GM23338 (cell line): ENCODE data around the gene ZSCAN5C. TPM values are rescaled to one million over a fixed set of nuclear protein-coding genes. Genes with fewer than 3 reads are reported as not detected.
A peak's percentile ranks its signal among the peaks of the same experiment; 100 is the strongest.

Experiments
- ATAC-seq: fragments of 200-7000 bp; cut with Tn5 transposase; 3 replicates; pipeline ENCODE4 v1.9.1; 2020
- DNase-seq: peaks from one replicate; pipeline ENCODE4 v3.0.0-alpha.2; 2015; ENCODE audit warnings: low spot score
- H2AFZ ChIP-seq: fragments of 200-600 bp; sonication (generic); 2 replicates; pipeline ENCODE4 v1.8.0; 2016; ENCODE audit warnings: antibody characterized with exemption, mild to moderate bottlenecking, moderate library complexity
- H3F3A ChIP-seq: fragments of 200-600 bp; sonication (generic); replicated peaks from 2 replicates; pipeline ENCODE4 v1.8.0; 2017; ENCODE audit warnings: antibody characterized with exemption, mixed run types, low read depth
- H3K27ac ChIP-seq: fragments of 200-600 bp; sonication (generic); 2 replicates; pipeline ENCODE4 v1.6.1; 2016; ENCODE audit warnings: low read depth
- H3K27me3 ChIP-seq: fragments of 200-600 bp; sonication (generic); 2 replicates; pipeline ENCODE4 v1.8.0; 2016; ENCODE audit warnings: mild to moderate bottlenecking, mixed run types, moderate library complexity; ENCODE audit not compliant: insufficient read depth
- H3K36me3 ChIP-seq: fragments of 200-600 bp; sonication (generic); 2 replicates; pipeline ENCODE4 v1.8.0; 2016; ENCODE audit warnings: mild to moderate bottlenecking; ENCODE audit not compliant: insufficient read depth
- H3K4me1 ChIP-seq: fragments of 200-600 bp; sonication (generic); 2 replicates; pipeline ENCODE4 v1.8.0; 2016; ENCODE audit warnings: mild to moderate bottlenecking, moderate library complexity; ENCODE audit not compliant: insufficient read depth
- H3K4me2 ChIP-seq: fragments of 200-600 bp; sonication (generic); 2 replicates; pipeline ENCODE4 v1.7.1; 2017; ENCODE audit warnings: mixed run types
- H3K4me3 ChIP-seq: fragments of 200-600 bp; sonication (generic); 2 replicates; pipeline ENCODE4 v1.6.1; 2016; ENCODE audit warnings: mixed run types
- H3K79me2 ChIP-seq: fragments of 200-600 bp; sonication (generic); replicated peaks from 2 replicates; pipeline ENCODE4 v1.8.0; 2017; ENCODE audit warnings: mild to moderate bottlenecking; ENCODE audit not compliant: insufficient read depth
- H3K9me2 ChIP-seq: fragments of 200-600 bp; sonication (generic); 2 replicates; pipeline ENCODE4 v1.8.0; 2017; ENCODE audit not compliant: insufficient read depth
- H4K20me1 ChIP-seq: fragments of 200-600 bp; sonication (generic); replicated peaks from 2 replicates; pipeline ENCODE4 v1.8.0; 2017; ENCODE audit warnings: mild to moderate bottlenecking; ENCODE audit not compliant: insufficient read depth
- H3K27ac Mint-ChIP-seq: 2 replicates; pipeline ENCODE4 v1.8.0; 2020; ENCODE audit warnings: inconsistent platforms, mild to moderate bottlenecking, moderate library complexity, mixed read lengths
- H3K27me3 Mint-ChIP-seq: 3 replicates; pipeline ENCODE4 v1.8.0; 2022; ENCODE audit warnings: low read depth, mild to moderate bottlenecking, moderate library complexity, mixed read lengths, inconsistent platforms; ENCODE audit not compliant: insufficient read depth, poor library complexity
- H3K36me3 Mint-ChIP-seq: 3 replicates; pipeline ENCODE4 v1.8.0; 2021; ENCODE audit warnings: low read depth, mild to moderate bottlenecking, inconsistent platforms, moderate library complexity, mixed read lengths
- H3K4me1 Mint-ChIP-seq: 3 replicates; pipeline ENCODE4 v1.8.0; 2020; ENCODE audit warnings: mild to moderate bottlenecking, inconsistent platforms, mixed read lengths
- H3K4me3 Mint-ChIP-seq: 3 replicates; pipeline ENCODE4 v1.8.0; 2021; ENCODE audit warnings: moderate library complexity, mild to moderate bottlenecking, inconsistent platforms, mixed read lengths
- H3K9me3 Mint-ChIP-seq: 3 replicates; pipeline ENCODE4 v1.8.0; 2020; ENCODE audit warnings: moderate library complexity, mild to moderate bottlenecking, inconsistent platforms, mixed read lengths
- EZH2 ChIP-seq: fragments of 200-600 bp; sonication (generic); IDR thresholded peaks from one replicate; pipeline ENCODE4 v1.8.0; 2017; ENCODE audit warnings: antibody characterized with exemption, mild to moderate bottlenecking, low read depth; ENCODE audit not compliant: unreplicated experiment
- EZH2phosphoT487 ChIP-seq: fragments of 200-600 bp; sonication (generic); IDR thresholded peaks from one replicate; pipeline ENCODE4 v1.8.1; 2018; ENCODE audit warnings: antibody characterized with exemption; ENCODE audit not compliant: unreplicated experiment
- ZNF331 ChIP-seq: fragments of 250-450 bp; sonication (Bioruptor Pico); IDR thresholded peaks from 2 replicates; pipeline ENCODE4 v1.5.0; 2020; ENCODE audit warnings: low read depth, mild to moderate bottlenecking, moderate library complexity
- polyA plus RNA-seq: library from polyadenylated mRNA; unstranded; fragments of >200 nt; fragmentation: Nextera tagmentation; extraction: Ambion mirVana; gene quantifications from 2 replicates; pipeline ENCODE4 v1.2.1, GENCODE V29; 2016
- total RNA-seq: library from RNA; depleted of rRNA; stranded (reverse); fragments of >200 nt; shearing (Covaris generic); gene quantifications from 2 replicates; pipeline ENCODE4 v1.2.3, GENCODE V29; 2014
- TF ChIP-seq, protein P1 (sequence below), 2 experiments: fragments of 200-600 bp in 1 of 2; sonication (generic) in 1 of 2; conservative IDR thresholded peaks; 2 replicates each; pipeline versions ENCODE4 v1.5.1 to v1.6.1; 2016 to 2017; ENCODE audit warnings: antibody characterized with exemption in 2 of 2, low read depth in 2 of 2, mild to moderate bottlenecking in 2 of 2, moderate library complexity in 1 of 2
- TF ChIP-seq, protein P2 (sequence below): IDR thresholded peaks from 2 replicates; pipeline ENCODE4 v1.6.1; 2016; ENCODE audit warnings: antibody characterized with exemption
- TF ChIP-seq, protein P3 (sequence below): IDR thresholded peaks from one replicate; pipeline ENCODE4 v1.6.1; 2018; ENCODE audit warnings: antibody characterized with exemption; ENCODE audit not compliant: unreplicated experiment

The ZSCAN5C gene
- total and polyA plus RNA-seq, 2 experiments from 2014 or later, result not detected

GRCh38 chr19:56155124-56155687 is 46.9 kb upstream of the ZSCAN5C start:
- Histone ChIP-seq H3K4me3 (no peak overlapping the region), H3K4me1 (peaks cover 16% of the 10 kb centered on the region), H4K20me1 (0 out of 2 replicates have a peak, but pooled peaks cover 6% of the 10 kb centered on the region), H3K36me3 (no peaks in the 10 kb centered on the region), H3F3A (peaks cover 15% of the 10 kb centered on the region), H3K27ac (no peak overlapping the region), H3K9me2 (0 out of 2 replicates have a peak, but pooled peaks cover 4% of the 10 kb centered on the region), H2AFZ (no peak overlapping the region), H3K79me2 (peaks cover 7% of the 10 kb centered on the region), H3K27me3 (no peaks in the 10 kb centered on the region), H3K4me2 (no peak overlapping the region)
- Mint-ChIP-seq H3K27me3 (peaks cover 3% of the 10 kb centered on the region), H3K4me3 (no peak overlapping the region), H3K27ac (no peak overlapping the region), H3K36me3 (peaks cover 35% of the 10 kb centered on the region), H3K4me1 (peaks cover 18% of the 10 kb centered on the region), H3K9me3 (peaks cover 2% of the 10 kb centered on the region; the same call in 2 of the 3 replicates)
- ATAC-seq (peak; percentile 84), DNase-seq (peak; percentile 86)
- TF ChIP-seq, protein P1, sequence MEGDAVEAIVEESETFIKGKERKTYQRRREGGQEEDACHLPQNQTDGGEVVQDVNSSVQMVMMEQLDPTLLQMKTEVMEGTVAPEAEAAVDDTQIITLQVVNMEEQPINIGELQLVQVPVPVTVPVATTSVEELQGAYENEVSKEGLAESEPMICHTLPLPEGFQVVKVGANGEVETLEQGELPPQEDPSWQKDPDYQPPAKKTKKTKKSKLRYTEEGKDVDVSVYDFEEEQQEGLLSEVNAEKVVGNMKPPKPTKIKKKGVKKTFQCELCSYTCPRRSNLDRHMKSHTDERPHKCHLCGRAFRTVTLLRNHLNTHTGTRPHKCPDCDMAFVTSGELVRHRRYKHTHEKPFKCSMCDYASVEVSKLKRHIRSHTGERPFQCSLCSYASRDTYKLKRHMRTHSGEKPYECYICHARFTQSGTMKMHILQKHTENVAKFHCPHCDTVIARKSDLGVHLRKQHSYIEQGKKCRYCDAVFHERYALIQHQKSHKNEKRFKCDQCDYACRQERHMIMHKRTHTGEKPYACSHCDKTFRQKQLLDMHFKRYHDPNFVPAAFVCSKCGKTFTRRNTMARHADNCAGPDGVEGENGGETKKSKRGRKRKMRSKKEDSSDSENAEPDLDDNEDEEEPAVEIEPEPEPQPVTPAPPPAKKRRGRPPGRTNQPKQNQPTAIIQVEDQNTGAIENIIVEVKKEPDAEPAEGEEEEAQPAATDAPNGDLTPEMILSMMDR (conservative IDR thresholded peaks at IDR 0.05; ENCODE audit: low read depth in 2 of 2), result peak; percentile 70 to 86
- TF ChIP-seq, protein P2, sequence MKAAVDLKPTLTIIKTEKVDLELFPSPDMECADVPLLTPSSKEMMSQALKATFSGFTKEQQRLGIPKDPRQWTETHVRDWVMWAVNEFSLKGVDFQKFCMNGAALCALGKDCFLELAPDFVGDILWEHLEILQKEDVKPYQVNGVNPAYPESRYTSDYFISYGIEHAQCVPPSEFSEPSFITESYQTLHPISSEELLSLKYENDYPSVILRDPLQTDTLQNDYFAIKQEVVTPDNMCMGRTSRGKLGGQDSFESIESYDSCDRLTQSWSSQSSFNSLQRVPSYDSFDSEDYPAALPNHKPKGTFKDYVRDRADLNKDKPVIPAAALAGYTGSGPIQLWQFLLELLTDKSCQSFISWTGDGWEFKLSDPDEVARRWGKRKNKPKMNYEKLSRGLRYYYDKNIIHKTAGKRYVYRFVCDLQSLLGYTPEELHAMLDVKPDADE, result no peak
- TF ChIP-seq ZNF331, result no peak

- H3K4me3 Mint-ChIP-seq, result no peak overlapping the region
- Histone ChIP-seq H3K27ac (no peak overlapping the region), H2AFZ (no peak overlapping the region), H3K79me2 (peaks cover 4% of the 10 kb centered on the region; the same call in 1 of the 2 replicates), H3F3A (peaks cover 13% of the 10 kb centered on the region), H3K4me2 (no peak overlapping the region), H3K9me2 (0 out of 2 replicates have a peak, but pooled peaks cover 4% of the 10 kb centered on the region), H3K27me3 (no peaks in the 10 kb centered on the region), H3K4me1 (peaks cover 16% of the 10 kb centered on the region), H3K4me3 (no peak overlapping the region), H4K20me1 (0 out of 2 replicates have a peak, but pooled peaks cover 6% of the 10 kb centered on the region), H3K36me3 (no peaks in the 10 kb centered on the region)
- no peaks in the 10 kb centered on the region; the same call in 1 of the 3 replicates for H3K9me3 Mint-ChIP-seq
- H3K27ac Mint-ChIP-seq, result no peak overlapping the region
- ATAC-seq (no peak), DNase-seq (no peak)
- TF ChIP-seq, protein P2, result no peak
- TF ChIP-seq, protein P3, sequence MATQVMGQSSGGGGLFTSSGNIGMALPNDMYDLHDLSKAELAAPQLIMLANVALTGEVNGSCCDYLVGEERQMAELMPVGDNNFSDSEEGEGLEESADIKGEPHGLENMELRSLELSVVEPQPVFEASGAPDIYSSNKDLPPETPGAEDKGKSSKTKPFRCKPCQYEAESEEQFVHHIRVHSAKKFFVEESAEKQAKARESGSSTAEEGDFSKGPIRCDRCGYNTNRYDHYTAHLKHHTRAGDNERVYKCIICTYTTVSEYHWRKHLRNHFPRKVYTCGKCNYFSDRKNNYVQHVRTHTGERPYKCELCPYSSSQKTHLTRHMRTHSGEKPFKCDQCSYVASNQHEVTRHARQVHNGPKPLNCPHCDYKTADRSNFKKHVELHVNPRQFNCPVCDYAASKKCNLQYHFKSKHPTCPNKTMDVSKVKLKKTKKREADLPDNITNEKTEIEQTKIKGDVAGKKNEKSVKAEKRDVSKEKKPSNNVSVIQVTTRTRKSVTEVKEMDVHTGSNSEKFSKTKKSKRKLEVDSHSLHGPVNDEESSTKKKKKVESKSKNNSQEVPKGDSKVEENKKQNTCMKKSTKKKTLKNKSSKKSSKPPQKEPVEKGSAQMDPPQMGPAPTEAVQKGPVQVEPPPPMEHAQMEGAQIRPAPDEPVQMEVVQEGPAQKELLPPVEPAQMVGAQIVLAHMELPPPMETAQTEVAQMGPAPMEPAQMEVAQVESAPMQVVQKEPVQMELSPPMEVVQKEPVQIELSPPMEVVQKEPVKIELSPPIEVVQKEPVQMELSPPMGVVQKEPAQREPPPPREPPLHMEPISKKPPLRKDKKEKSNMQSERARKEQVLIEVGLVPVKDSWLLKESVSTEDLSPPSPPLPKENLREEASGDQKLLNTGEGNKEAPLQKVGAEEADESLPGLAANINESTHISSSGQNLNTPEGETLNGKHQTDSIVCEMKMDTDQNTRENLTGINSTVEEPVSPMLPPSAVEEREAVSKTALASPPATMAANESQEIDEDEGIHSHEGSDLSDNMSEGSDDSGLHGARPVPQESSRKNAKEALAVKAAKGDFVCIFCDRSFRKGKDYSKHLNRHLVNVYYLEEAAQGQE, result no peak
- TF ChIP-seq EZH2 (no peak), EZH2phosphoT487 (no peak)
- peaks cover 31% of the 10 kb centered on the region for H3K36me3 Mint-ChIP-seq
- peaks cover 1% of the 10 kb centered on the region for H3K27me3 Mint-ChIP-seq
- H3K4me1 Mint-ChIP-seq, result peaks cover 18% of the 10 kb centered on the region
Observed at GRCh38 chr19:56156768-56157167, 45.3 kb upstream of the ZSCAN5C start.
